Measurements from ENCODE around the gene SASH3.

Gene SASH3

DNA sequence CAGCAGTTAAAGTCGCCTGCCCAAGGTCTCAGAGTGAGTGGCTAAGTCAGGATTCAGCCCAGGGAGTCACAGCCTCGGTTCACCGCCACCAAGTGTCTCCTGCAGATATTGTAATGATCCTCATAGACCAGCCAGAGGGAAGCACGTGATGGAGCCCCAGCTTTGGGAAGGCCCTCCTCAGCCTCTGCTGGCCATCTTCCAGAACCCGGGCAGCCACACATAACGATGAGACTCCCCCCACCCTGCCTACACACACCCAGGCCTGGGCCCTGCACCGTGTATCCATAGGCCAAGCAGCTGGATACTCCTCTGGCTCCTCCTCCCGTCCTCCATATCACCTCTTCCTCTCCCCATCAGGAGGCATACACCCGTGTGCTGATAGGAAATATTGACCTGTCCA is 19.6 kb upstream of the SASH3 start:
- no peak for DNase-seq

DNA sequence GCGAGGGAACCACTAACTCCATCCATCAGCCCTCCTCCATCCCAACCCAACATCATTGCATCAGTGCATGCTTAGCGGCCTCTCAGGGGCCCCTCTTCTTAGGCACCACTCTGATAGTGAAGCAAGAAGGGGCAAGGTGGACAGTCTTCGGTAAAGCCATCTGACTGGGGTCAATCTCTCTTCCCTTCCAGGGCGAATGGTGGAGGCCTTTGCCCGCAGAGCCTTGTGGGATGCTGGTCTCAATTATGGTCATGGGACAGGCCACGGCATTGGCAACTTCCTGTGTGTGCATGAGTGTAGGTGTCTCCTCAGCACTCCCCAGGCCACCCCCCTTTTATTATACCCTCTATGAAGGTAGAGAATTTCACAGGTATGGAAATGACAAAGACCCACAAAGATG is 18.8 kb upstream of the SASH3 start:
- no peak for DNase-seq

DNA sequence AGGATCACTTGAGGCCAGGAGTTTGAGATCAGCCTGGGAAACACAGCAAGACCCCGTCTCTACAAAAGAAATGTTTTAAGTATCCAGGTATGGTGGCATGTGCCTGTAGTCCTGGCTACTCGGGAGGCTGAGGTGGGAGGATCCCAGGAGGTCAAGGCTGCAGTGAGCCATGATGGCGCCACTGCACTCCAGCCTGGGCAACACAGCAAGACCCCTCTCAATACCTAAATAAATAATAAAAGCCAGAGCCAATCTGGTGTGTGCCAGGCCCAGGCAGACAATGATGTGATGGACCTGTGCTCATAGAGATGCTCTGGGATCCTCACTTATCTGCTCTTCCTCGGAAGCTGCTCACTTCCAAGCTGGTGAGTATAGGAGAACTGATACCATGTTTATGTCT is 18.2 kb upstream of the SASH3 start:
- no peak for DNase-seq

DNA sequence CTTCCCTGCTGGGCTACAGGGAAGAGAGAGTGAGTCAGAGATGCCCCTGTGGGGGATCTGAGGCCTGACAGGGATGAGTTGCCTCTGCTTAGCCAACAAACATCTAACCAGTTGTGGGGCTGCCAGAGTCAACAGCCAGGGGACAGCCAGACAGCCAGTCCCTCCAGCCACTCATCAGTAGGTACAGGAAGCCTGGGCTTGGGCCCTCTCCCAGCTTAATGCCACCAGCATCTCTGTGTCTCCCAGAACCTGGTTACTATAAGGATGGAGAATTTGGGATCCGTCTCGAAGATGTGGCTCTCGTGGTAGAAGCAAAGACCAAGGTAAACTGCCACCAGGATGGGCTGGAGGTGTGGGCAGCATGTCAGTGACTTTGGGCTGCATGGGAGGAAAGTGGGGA is 17.3 kb upstream of the SASH3 start:
- no peak for DNase-seq

DNA sequence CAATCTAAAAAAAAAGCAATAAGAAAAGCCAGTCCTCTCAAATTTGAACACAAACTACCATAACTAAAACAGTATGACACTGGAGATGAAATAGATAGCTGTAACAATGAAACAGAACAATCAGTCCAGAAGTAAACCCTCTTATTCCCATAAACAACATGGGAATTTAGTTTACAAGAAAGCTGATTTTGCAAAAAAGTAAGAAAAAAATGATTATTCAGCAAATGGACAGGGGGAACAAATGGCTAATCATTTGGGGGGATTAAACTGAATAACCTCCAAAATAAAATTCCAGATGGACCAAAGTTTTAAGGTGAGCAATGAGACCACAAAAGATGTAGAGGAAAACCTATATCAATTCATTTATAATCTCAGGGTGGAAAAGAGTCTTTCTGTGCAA is 16.1 kb upstream of the SASH3 start:
- DNase-seq, result no peak

DNA sequence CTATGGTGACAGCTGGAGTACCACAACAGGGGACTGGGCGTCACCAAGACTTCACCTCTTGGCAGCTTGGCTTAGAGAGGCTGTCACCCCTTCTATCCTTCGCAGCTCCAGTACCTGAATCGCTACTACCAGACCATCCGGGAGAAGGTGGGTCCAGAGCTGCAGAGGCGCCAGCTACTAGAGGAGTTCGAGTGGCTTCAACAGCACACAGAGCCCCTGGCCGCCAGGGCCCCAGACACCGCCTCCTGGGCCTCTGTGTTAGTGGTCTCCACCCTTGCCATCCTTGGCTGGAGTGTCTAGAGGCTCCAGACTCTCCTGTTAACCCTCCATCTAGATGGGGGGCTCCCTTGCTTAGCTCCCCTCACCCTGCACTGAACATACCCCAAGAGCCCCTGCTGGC is 11.6 kb upstream of the SASH3 start:
- DNase-seq, result no peak

DNA sequence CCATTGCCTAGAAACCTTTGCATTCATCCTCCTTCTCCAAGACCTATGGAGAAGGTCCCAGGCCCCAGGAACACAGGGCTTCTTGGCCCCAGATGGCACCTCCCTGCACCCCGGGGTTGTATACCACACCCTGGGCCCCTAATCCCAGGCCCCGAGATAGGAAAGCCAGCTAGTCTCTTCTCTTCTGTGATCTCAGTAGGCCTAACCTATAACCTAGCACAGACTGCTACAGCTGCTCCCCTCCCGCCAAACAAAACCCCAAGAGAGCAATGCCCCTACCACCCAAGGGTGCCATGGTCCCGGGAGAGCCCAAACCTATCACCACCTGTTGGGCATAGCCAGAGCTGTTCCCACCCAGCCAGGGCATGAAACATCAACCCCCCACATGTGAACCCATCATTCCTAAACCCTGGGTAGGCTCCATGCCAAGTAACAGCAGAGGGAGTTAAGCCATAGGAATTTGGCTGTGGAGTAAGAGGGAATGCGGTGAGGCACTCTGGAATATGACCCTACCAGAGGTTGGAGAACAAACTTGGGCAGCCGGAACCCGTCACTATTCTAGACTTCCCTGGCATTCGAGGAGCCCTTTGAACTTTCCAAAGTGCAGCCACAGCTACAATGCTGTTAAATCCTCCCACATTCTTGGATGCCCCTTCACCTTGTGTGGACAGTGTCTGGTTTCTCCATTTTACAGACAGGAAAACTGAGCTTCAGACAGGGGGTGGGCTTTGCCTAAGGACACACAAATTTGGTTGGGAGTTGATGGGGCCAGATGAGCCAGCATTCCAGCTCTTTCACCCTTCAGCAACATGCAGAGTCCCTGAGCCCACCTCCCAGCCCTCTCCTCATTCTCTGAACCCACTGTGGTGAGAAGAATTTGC is 10.9 kb upstream of the SASH3 start:
- no peak for DNase-seq

DNA sequence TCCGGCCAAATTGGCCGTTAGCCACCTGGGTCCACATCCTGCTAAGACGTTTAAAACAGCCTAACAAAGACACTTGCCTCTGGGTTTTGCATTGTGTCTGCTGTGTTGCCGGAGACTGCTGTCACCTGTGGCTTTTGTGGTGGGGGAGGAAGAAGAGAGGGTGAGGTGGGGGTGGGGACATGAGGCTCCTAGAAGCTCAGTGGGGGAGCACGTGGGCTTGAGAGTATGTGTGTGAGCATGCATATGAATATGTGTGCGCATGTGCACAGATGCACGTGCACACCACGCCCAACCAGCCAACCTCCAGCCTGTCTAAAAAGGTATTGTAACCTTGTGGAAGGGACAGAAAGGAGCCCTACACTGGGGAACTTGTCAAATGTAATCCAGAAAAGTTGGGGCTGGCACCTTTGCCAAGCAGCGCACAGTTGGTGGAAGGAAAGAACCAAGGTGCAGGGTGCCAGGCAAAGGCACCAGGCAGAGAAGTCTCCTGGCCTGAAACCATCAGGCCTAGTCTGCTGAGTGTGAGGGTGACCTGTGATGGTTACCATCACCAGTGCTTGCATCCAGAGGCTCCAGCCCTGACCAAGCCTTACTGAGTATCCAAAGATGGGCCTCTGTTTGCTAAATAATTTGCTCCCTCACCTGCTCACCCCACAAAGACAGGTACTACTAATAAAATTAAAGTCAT is 10.1 kb upstream of the SASH3 start:
- peak; percentile 81 for DNase-seq

DNA sequence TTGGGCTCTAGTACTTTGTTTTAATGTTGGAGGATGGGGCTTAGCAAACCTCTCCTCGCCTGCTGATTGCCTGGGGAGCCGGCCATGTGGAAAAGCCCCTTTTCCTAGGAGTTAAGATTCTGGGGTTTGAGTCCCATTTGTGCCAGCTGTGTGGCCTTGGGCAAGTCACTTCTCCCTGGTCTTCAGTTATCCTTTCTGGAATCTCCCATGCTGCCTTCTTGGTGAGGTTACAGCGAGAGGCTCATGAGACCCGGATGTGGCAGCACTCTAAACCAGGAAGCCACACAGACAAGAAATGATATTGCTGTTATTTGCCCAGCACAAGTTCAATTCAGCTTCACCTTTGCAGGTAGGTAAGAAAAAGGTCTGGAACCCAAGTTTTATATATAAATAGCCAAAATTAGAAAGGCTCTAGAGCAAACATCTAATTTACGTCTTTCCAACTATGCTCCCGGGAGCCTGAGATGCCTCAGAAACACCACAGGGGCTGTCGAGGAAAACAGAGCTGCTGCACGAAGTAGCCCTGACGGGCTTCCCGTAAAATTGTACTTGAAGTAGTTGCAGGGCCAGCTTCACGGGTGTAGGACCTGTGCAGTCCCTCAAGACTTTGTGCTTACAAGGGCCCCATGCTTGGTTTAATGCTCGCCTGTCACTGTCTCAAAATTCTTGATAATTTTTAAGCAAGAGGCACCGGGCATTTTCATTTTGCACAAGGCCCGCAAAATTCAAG is 8.3 kb upstream of the SASH3 start:
- DNase-seq, result peak; percentile 53

DNA sequence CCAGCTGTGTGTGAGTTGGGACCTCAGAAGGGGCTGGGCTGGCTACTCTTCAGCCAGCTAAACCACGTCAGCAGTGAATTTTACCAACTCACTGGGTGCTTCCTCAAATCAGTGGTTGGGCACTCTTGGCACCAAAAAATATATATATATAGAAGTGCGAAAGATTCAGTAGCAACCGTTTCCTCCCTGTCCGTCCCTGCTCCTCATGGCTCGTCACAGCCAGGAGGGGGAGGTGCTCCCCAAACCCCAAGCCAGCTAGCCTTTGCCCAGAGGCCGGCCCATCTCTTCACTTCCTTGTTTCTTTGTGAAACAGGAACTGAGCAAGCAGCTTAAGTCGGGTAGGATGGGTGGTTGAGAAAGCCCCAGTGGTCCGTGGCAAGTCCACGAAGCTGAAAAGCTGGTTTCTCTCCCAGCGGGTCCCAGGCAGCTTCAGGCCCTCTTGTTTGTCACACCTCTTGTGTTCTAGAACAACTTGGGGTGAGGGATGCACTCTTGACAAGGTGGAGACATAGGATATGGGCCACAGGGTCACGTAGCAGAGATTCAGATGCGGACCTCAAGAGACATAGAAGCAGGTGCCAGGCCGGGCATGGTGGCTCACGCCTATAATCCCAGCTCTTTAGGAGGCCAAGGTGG is 6.8 kb upstream of the SASH3 start:
- peak; percentile 31 for DNase-seq

DNA sequence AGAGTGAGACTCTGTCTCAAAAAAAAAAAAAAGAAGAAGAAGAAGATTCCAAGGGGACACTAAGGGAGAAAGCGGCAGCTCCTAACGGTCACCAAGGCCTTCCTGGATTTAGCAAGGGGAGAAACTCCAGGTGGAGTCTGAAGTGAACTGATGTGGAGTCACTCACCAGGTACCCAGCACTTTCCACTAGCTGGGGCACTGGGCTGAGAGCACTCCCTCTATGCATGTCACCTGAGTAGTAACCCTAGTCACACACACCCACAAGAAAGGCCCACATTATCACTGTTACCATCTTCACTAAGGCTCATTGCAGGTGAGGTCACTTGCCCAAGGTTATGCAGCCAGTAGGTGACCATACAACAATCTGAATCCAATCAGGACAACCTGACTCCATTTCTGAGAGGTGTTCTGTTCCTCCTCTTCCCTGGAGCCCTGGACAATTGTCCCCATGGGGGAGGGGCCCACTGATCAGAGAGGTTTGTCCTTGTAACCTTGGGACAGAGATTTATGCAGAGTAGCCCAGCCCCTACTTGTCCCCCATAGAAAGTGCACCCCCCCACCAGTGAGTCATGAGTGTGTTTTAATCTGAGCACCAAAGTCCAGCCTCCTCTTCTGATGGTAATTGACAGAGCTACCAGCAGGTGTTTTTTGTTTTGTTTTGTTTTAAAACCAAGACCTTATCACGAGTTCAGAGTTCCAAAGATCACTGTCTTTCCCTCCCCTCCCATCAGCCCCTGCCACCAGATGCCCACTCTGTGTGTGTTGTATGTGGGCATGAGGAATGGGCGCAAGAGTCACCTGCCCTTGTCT is 5.9 kb upstream of the SASH3 start:
- DNase-seq, result no peak

DNA sequence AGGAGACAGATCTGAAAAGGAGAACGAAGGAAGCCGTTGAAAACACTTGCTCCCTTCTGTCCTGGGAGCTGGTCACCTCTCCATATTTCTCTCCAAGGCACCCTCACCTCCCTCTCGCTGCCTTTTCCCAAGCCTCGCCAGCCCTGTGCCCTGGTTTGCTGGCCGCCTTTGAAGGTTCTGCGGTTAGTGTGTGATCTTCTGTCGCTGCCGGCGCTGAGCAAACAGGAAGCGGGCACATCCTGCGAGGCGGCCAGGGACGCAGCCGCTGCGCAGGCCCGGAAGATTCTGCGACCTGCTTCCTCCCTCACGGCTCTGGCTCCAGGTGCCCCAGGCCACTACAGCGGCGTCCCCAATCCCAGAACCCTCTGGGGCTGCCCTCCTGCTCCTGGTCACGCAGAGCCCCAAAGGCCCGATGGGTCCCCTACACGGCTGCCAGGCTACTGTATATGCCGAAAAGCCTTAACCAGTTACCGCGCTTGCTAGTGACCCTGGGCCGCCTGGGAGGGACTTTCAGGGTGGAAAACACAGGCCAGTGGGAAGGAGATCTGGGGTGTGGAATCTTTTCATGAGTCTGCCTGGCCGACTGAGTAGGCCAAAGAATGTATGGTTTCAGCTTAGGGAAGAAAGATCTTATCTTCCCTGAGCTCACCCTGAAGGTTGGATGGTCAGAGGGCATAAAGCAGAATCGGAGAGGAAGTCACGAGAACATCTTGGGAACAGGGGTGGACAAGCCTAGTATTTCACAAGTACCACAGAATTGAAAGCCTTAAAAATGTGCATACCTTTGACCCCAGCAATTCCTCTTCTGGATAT is 2.3 kb upstream of the SASH3 start:
- DNase-seq, result peak; percentile 80

DNA sequence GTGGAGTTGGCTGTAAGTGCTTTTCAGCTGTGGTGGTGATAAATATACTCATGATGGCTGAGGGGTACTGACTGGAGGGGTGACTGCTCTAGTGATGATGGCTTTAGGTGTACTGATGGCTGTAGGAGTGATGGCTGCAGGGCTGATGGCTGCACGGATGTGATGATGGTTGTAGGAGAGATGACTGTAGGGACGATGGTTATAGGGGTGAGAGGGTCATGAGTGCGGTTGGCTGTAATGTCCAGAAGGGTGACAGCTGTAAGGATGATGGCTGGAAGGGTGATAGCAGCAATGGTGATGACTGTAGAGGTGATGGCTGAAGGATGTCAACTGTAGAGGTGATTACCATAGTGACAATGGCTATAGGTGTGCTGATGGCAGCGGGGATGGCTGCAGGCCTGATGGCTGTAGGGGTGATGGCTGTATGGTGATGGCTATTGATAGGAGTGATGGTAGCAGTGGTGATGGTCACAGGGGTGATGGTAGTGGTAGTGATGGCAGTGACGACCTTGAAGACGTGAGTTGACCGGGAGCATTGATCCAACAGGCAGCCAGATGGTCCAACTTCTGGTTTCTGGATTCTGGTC is 570 bp upstream of the SASH3 start:
- no peak for DNase-seq

DNA sequence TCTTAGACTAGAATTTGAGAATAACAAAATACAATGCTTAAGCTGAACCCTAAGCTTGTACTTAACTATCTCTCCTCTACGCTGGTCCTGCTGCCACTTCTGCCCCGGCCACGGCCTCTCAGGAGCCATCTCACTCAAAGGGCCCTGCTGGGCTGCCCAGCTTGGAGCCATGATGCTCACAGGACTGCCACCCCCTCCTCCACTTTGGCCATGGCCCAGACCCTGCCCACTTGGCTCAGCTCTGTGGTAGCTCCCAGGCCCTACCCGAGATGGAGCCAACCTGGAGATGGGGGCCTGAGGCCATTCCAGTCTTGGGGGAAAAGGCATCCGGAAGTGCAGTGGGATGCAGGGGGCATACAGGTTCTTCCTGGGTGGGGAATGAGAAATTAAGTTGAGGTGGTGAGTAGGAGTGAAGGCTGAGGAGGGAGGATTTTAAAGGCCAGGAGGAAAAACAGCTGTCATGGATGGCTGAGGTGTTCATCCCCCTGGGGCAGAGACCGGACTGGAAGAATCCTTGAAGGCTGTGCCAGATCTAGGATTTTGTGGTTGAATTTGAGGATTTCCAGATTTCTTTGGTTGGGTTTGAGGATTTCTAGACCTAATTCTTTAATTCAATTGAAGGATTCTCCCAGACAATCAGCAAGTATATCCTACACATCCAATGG is 824 bp downstream of the SASH3 start:
- DNase-seq, result no peak

DNA sequence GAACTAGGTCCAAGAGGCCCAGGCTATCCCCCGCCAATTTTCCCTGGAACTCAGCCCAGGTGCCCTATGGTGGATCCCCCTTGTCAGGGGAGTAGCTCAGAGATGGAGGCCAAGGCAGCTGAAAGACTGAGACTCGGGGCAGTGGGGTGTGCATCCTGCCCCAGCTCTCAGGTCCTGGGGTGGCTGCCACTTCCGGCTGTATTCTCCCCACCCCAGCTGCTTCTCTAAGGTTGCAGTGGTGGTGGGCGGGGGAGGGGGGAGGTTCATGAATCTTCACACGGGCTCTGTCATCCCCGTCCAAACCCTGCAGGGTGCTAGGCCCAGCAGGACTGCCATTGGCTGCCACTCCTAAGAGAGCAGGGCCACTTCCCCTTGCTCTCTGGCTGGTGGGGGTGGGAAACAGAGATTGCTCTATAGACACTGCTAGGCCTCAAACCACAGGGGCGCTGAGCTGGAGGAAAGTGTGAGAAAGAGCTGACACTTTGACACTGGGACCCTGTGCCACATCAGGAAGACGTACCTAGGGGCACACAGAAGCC is 1.5 kb downstream of the SASH3 start:
- DNase-seq, result peak; percentile 80

DNA sequence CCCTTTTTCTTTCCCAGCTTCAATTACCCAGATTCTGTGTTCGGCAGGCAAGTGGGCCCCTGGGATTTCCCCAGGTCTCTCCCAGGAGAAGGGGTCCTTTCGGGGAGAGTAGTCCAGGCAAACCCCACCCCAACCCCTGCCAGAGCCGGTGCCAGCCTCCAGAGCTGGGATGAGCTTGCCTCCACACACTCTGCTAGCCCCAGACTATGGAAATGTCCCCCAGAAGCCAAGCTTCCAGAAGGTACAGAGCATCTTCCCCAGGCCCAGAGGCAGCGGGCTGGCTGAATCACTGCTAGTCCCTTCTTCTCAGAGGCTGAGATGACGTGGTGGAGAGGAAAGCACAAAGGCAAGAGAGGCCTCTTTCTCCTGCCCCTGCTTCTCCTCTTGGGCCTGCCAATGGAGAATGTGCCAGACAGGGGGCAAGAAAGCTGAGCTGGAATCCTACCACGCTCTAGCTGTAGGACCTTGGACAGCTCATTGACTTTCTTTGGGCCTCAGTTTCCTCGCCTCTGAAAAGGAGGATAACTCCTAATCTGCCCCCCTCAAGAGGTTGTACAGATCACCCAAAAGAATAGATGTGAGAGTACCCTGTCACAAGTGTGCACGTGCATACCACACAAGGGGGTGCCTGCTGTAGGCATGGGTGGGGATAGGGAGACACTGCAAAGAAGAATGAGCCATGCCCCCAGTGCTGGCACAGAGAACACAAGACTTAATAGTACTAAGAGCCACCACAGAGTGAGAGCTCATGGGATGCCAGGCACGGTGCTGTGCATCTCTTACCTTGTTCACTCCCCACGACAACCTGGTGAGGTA is 2.1 kb downstream of the SASH3 start:
- no peak for DNase-seq

DNA sequence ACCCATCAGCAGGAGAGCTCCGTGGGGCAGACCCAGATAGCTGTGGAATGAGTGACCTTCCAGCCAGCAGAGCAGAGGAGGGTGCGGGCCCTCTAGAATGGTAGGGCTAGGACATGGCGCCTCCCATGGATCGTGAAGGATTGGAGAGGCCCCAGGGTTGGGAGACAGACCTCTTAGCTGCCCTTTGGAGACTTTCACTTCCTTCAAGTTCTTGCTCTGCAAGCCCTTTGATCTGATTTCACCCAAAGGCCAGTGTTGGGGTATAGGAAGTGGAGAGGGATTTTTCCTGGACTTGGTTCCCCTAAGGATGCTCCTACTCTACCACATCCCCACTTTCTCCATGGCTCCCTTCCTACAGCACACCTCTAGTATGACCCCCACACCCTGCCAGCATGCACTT is 3.0 kb downstream of the SASH3 start:
- DNase-seq, result no peak

DNA sequence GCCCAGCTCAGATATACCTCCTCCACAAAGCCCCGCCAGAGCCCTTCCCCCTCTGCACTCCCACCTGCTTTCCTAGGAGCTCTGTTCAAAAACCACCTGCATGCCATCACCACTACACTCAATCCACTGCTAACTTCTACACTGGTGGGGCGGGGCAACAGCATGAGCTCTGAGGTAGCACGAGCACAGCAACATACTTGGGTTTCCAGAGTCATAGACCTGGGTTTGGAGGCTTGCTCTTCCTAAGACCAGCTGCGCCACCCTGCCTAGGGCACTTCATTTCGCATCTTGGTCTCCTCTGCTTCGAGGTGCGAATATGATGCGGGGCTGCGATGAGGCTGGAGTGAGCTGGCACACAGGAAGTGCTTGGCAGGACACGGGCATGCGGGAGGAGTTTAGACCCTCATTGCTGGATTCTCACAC is 3.6 kb downstream of the SASH3 start:
- DNase-seq, result no peak

DNA sequence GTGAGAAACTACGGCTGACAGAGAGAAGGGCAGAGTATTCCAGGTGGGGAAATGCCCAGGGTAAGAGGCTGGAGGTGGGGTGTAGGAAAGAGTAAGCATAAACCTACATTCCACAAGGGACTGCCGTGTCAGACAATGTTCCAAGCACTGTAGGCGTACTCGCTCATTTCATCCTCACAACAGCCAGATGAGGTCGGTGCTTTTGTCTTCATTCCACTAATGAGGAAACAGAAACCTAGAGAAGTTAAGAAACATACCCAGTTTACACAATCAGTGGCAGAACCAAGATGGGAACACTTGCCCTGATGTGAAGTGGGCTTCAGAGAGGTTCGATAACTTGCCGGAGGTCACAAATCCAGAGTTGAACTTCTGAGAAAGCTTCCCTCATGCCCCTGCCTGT is 4.6 kb downstream of the SASH3 start:
- DNase-seq, result no peak
